Upper lobe of right lung (tissue), 1 donor: Measurements from ENCODE around the gene TMC3. TPM values are rescaled to one million over a fixed set of nuclear protein-coding genes. Genes with fewer than 3 reads are reported as not detected.

Experiments used
- ATAC-seq: fragments of 200-7000 bp; cut with Tn5 transposase; one replicate; pipeline ENCODE4 v1.9.1; 2020; ENCODE audit warnings: mild to moderate bottlenecking, moderate library complexity
- DNase-seq: peaks from one replicate; pipeline ENCODE4 v3.0.0-alpha.2; 2020
- H3K27ac ChIP-seq: fragments of 200-600 bp; one replicate; pipeline ENCODE4 v1.8.0; 2022
- H3K27me3 ChIP-seq: fragments of 200-600 bp; one replicate; pipeline ENCODE4 v1.8.0; 2022; ENCODE audit warnings: mild to moderate bottlenecking
- H3K36me3 ChIP-seq: fragments of 200-600 bp; one replicate; pipeline ENCODE4 v1.8.0; 2022
- H3K4me1 ChIP-seq: fragments of 200-600 bp; one replicate; pipeline ENCODE4 v1.8.0; 2022
- H3K4me3 ChIP-seq: fragments of 200-600 bp; one replicate; pipeline ENCODE4 v1.8.0; 2022; ENCODE audit warnings: mild to moderate bottlenecking
- H3K9me3 ChIP-seq: fragments of 200-600 bp; one replicate; pipeline ENCODE4 v1.8.0; 2022
- intact Hi-C: fragments of 100-400 bp; cut with DNase I; formaldehyde crosslinking; loops from one replicate; pipeline ENCODE4 v1.11.0; 2022
- total RNA-seq: library from RNA; stranded (reverse); fragmentation: NEBNext Ultra II Directional; extraction: Animal tissue kit (Norgen Biotek cat#: 25700); gene quantifications from one replicate; pipeline ENCODE4 v1.2.1, GENCODE V29; 2021
- TF ChIP-seq, protein P1 (sequence below): fragments of 200-600 bp; IDR thresholded peaks from one replicate; pipeline ENCODE4 v1.8.0; 2022; ENCODE audit warnings: antibody characterized with exemption
- donor health status: DM: no; HTN: yes; CAD: no; lungs with severe emphysema.

The TMC3 gene
- total RNA-seq, 1 donor from 2014 or later, result not detected

DNA sequence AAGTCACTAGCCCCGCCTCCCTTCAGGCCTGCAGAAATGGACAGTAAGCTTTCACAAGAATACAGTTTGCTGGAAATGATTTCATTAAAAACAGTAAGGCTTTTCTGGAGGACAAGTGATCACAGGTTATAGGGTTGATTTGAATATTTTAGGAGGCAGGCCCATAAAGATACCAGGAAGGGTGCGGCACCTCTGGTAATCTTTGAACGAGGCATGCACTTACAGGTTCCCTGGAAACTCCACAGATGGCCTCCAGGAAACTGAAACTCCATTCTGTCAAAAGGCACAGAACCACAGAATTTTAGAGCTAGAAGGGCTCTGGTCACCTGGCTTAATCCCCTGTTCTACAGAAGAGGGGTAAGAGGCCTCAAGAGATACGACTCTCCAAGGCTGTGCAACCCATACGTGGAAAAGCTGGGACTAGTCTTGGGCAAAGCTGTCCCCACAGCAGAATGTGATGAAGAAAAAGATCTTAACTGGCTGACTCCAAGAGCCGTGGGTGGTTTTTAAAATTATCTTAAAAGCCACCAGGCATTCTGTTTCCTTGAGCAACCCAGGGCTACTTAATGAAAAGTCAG lies 51.2 kb downstream of the TMC3 start:
- peaks cover 18% of the 10 kb centered on the region for H3K4me1 ChIP-seq
- DNase-seq (no peak), ATAC-seq (no peak)
- peak overlapping the region; percentile 89 for H3K4me3 ChIP-seq
- H3K27ac ChIP-seq, result no peak overlapping the region
- H3K27me3 ChIP-seq, result no peaks in the 10 kb centered on the region
- TF ChIP-seq, protein P1, sequence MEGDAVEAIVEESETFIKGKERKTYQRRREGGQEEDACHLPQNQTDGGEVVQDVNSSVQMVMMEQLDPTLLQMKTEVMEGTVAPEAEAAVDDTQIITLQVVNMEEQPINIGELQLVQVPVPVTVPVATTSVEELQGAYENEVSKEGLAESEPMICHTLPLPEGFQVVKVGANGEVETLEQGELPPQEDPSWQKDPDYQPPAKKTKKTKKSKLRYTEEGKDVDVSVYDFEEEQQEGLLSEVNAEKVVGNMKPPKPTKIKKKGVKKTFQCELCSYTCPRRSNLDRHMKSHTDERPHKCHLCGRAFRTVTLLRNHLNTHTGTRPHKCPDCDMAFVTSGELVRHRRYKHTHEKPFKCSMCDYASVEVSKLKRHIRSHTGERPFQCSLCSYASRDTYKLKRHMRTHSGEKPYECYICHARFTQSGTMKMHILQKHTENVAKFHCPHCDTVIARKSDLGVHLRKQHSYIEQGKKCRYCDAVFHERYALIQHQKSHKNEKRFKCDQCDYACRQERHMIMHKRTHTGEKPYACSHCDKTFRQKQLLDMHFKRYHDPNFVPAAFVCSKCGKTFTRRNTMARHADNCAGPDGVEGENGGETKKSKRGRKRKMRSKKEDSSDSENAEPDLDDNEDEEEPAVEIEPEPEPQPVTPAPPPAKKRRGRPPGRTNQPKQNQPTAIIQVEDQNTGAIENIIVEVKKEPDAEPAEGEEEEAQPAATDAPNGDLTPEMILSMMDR, result no peak
- intact Hi-C loops, result no loop called here
- H3K9me3 ChIP-seq, result no peaks in the 10 kb centered on the region
- peaks cover 21% of the 10 kb centered on the region for H3K36me3 ChIP-seq

DNA sequence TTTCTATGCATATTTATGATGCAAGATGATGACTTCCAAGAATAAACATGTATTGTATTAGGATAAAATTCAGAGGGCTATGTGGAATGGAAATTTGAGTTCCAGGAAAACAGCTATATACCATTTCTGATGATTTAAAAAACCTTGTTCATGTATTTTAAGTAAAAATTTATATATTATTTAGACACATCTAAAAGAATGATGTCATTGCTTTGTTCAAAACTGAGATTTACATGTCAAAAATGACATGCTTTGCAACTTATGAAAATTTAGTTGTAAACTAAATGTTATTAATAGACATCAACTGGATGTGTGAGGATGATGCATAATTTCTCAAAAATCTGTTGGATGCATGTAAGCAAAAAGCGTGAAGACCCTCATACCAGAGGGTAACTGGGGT lies 52.3 kb downstream of the TMC3 start:
- intact Hi-C loops, result no loop called here

DNA sequence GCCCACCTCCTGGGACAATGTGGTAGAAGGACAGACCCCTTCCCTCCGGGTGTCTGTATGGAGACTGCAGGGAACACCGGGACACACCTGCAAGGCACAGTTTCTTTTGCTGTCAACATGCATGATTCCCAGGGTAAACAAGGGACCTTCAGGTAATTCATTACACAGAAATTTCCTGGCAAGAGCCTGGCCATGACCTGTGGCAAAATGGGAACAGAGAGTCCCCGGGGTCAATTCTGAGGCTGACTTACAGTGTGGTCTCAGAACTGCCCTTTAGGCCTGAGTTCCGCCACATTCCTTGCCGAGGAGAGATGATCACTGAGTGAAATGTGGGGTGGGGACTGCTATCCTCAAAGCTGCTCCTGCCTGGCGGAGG lies 56.4 kb downstream of the TMC3 start:
- intact Hi-C loops, result no loop called here
- H3K9me3 ChIP-seq, result no peaks in the 10 kb centered on the region
- H3K27ac ChIP-seq, result no peak overlapping the region
- no peak overlapping the region for H3K4me3 ChIP-seq
- DNase-seq, result no peak
- peaks cover 4% of the 10 kb centered on the region for H3K4me1 ChIP-seq
- H3K27me3 ChIP-seq, result no peaks in the 10 kb centered on the region
- peaks cover 31% of the 10 kb centered on the region for H3K36me3 ChIP-seq
- TF ChIP-seq, protein P1, result no peak
- ATAC-seq, result no peak

More for the DNA sequence above, 52.3 kb downstream of the TMC3 start:
- peaks cover 26% of the 10 kb centered on the region for H3K36me3 ChIP-seq
- ATAC-seq (no peak), DNase-seq (no peak)
- peaks cover 18% of the 10 kb centered on the region for H3K4me1 ChIP-seq
- H3K9me3 ChIP-seq, result no peaks in the 10 kb centered on the region
- TF ChIP-seq, protein P1, result no peak
- H3K27ac ChIP-seq, result no peak overlapping the region
- no peak overlapping the region for H3K4me3 ChIP-seq
- no peaks in the 10 kb centered on the region for H3K27me3 ChIP-seq

DNA sequence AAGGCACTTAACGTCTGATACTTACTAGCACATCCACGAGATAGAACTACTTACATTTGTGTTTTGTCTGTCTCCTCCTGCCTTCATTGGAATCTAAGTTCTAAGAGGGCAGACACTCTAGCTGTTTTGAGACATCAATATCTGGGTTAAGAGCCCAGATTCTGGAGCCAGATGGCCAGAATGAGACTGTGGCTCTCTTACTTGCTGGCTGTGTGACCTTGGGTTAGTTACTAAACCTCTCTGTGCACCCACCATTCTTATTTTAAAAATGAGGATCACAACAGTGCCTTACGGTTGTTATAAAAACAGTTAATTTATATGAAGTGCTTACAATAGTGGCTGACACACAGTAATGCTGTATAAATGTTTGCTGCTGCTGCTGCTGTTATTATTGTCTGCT lies 57.7 kb downstream of the TMC3 start:
- Histone ChIP-seq H3K27ac (no peak overlapping the region), H3K27me3 (no peaks in the 10 kb centered on the region), H3K4me3 (no peak overlapping the region), H3K36me3 (peaks cover 32% of the 10 kb centered on the region), H3K9me3 (no peaks in the 10 kb centered on the region), H3K4me1 (peaks cover 11% of the 10 kb centered on the region)
- ATAC-seq (no peak), DNase-seq (no peak)
- intact Hi-C loops, result no loop called here
- TF ChIP-seq, protein P1, result no peak

DNA sequence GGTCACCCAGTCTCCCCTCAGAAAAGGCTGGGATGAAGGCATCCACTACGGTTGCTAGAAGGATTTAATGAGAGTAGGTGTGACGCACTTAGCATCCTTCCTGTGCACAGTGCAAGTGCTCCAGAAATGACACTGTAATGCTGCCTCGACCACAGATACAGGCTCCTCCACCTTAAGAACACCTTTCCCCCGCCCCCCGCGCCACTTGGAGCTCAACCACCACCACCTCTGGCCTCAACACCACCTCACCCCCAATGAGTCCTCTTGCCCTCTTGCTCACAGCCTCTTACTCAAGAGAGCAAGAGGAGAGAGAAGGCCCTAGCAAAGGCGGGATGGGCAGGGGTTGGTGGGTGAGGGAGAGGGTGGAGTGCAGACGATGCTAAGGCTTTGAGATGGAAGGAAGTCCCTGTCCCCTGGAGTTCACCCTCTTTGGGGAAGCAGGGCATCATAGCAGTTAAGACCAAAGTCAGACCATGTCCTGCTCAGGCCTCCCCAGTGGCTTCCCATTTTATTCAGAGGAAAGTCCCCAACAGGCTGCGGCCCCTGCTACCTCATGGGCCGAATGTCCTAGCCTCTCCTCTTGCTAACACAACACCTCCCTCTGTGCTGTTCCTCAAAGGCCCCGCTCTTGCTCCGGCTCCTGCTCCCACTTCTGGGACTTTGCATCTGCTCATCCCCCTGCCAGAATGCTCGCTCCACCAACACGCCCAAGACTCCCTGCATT lies 58.4 kb downstream of the TMC3 start:
- intact Hi-C loops, result no loop called here
- no peak for DNase-seq
- no peak overlapping the region for H3K27ac ChIP-seq
- no peak for ATAC-seq
- H3K9me3 ChIP-seq, result no peaks in the 10 kb centered on the region
- H3K27me3 ChIP-seq, result no peaks in the 10 kb centered on the region
- peaks cover 32% of the 10 kb centered on the region for H3K36me3 ChIP-seq
- peaks cover 16% of the 10 kb centered on the region for H3K4me1 ChIP-seq
- TF ChIP-seq, protein P1, result no peak
- H3K4me3 ChIP-seq, result no peak overlapping the region
